Measurements from ENCODE around the gene SALL1. TPM values are rescaled to one million over a fixed set of nuclear protein-coding genes. Genes with fewer than 3 reads are reported as not detected.
A peak's percentile ranks its signal among the peaks of the same experiment; 100 is the strongest.

The SALL1 gene
- total and polyA plus RNA-seq, 2 experiments from 2014 or later, result 9.4 to 22.7 TPM

GRCh38 chr16:51159865-51160264 is 8.8 kb upstream of the SALL1 start:
- Mint-ChIP-seq H3K36me3 (ENCODE audit: low read depth) (peaks cover 2% of the 10 kb centered on the region; the same call in 1 of the 3 replicates), H3K4me3 (no peak overlapping the region), H3K4me1 (peaks cover 38% of the 10 kb centered on the region), H3K27me3 (ENCODE audit: insufficient read depth, low read depth, poor library complexity) (peaks cover 37% of the 10 kb centered on the region), H3K9me3 (peaks cover 3% of the 10 kb centered on the region; the same call in 2 of the 3 replicates), H3K27ac (no peak overlapping the region)
- Histone ChIP-seq H3F3A (replicated peaks; ENCODE audit: low read depth) (no peaks in the 10 kb centered on the region; the same call in 1 of the 2 replicates), H3K36me3 (ENCODE audit: insufficient read depth) (no peaks in the 10 kb centered on the region), H3K9me2 (ENCODE audit: insufficient read depth) (no peaks in the 10 kb centered on the region), H3K79me2 (replicated peaks; ENCODE audit: insufficient read depth) (no peaks in the 10 kb centered on the region), H3K4me3 (no peak overlapping the region), H3K27ac (ENCODE audit: low read depth) (no peak overlapping the region), H2AFZ (no peak overlapping the region), H3K4me2 (no peak overlapping the region), H4K20me1 (replicated peaks; ENCODE audit: insufficient read depth) (no peaks in the 10 kb centered on the region), H3K4me1 (ENCODE audit: insufficient read depth) (peaks cover 22% of the 10 kb centered on the region), H3K27me3 (ENCODE audit: insufficient read depth) (peaks cover 48% of the 10 kb centered on the region)
- peak; percentile 21 for DNase-seq (ENCODE audit: low spot score)
- ATAC-seq, result no peak
- TF ChIP-seq POLR2AphosphoS5 (IDR thresholded peaks at IDR 0.05; ENCODE audit: low read depth), result no peak
- no peak for TF ChIP-seq JUNB (IDR thresholded peaks at IDR 0.05; ENCODE audit: unreplicated experiment)
- TF ChIP-seq CREB1 (CRISPR knock-in tag; IDR thresholded peaks at IDR 0.05; ENCODE audit: low read depth), result no peak
- TF ChIP-seq EZH2 (IDR thresholded peaks at IDR 0.05; ENCODE audit: low read depth, unreplicated experiment), result no peak
- TF ChIP-seq ETS1 (IDR thresholded peaks at IDR 0.05), result no peak
- TF ChIP-seq NANOG (IDR thresholded peaks at IDR 0.05; ENCODE audit: borderline replicate concordance), result no peak
- TF ChIP-seq STAT1 (IDR thresholded peaks at IDR 0.05; ENCODE audit: unreplicated experiment), result no peak
- no peak for TF ChIP-seq REST (IDR thresholded peaks at IDR 0.05; ENCODE audit: unreplicated experiment)
- TF ChIP-seq ZNF331 (CRISPR knock-in tag; IDR thresholded peaks at IDR 0.05; ENCODE audit: low read depth), result no peak
- TF ChIP-seq EZH2phosphoT487 (IDR thresholded peaks at IDR 0.05; ENCODE audit: unreplicated experiment), result no peak
- no peak for TF ChIP-seq CTCF (conservative IDR thresholded peaks at IDR 0.05; ENCODE audit: low read depth in 2 of 2)
- no peak for TF ChIP-seq ZNF114 (CRISPR knock-in tag; IDR thresholded peaks at IDR 0.05)
- no peak for TF ChIP-seq ZNF462 (CRISPR knock-in tag; IDR thresholded peaks at IDR 0.05)
